ENCODE measurements around the gene IFT43.
A peak's percentile ranks its signal among the peaks of the same experiment; 100 is the strongest.

IFT43 gene

GRCh38 chr14:75979648-75980565 lies 5.7 kb upstream of the IFT43 start:
- Histone ChIP-seq H3K27ac (ENCODE audit: low read length) (no peak overlapping the region), H3K9me3 (ENCODE audit: control insufficient read depth, insufficient read depth, low read length) (no peaks in the 10 kb centered on the region), H3K36me3 (ENCODE audit: control insufficient read depth, insufficient read depth, low read length) (no peaks in the 10 kb centered on the region), H3K4me1 (ENCODE audit: control insufficient read depth, insufficient read depth, low read length) (peaks cover 4% of the 10 kb centered on the region; the same call in 1 of the 2 replicates), H3K4me3 (ENCODE audit: low read length) (no peak overlapping the region), H3K27me3 (ENCODE audit: control insufficient read depth, insufficient read depth, low read length) (0 out of 2 replicates have a peak, but pooled peaks cover 1% of the 10 kb centered on the region)
- WGBS (ENCODE audit: insufficient coverage, insufficient read length), result no CpG with 5 or more reads among the region's 27 CpGs
- no peak for DNase-seq (ENCODE audit: low read depth, low spot score)

- no CpG with 5 or more reads among the region's 8 CpGs for WGBS (ENCODE audit: insufficient coverage, insufficient read length)
- H3K4me1 ChIP-seq (ENCODE audit: control insufficient read depth, insufficient read depth, low read length), result peaks cover 5% of the 10 kb centered on the region; the same call in 1 of the 2 replicates
- no peak for DNase-seq (ENCODE audit: low read depth, low spot score)
- H3K4me3 ChIP-seq (ENCODE audit: low read length), result no peak overlapping the region
- no peaks in the 10 kb centered on the region for H3K36me3 ChIP-seq (ENCODE audit: control insufficient read depth, insufficient read depth, low read length)
- H3K9me3 ChIP-seq (ENCODE audit: control insufficient read depth, insufficient read depth, low read length), result no peaks in the 10 kb centered on the region
- H3K27ac ChIP-seq (ENCODE audit: low read length), result no peak overlapping the region
- H3K27me3 ChIP-seq (ENCODE audit: control insufficient read depth, insufficient read depth, low read length), result 0 out of 2 replicates have a peak, but pooled peaks cover 1% of the 10 kb centered on the region
Observed at GRCh38 chr14:75980856-75981255, 4.7 kb upstream of the IFT43 start.

GRCh38 chr14:75981426-75982265 lies 3.9 kb upstream of the IFT43 start, which contains the start of gene TGFB3:
TSS of gene TGFB3 (minus strand) at chr14:75981995. CDS start at chr14:75980893, 1,102 bp downstream.
- H3K4me1 ChIP-seq (ENCODE audit: control insufficient read depth, insufficient read depth, low read length), result peaks cover 4% of the 10 kb centered on the region; the same call in 1 of the 2 replicates
- peak within 1 kb of the TSS; percentile 74; the same call in 1 of the 2 replicates for H3K4me3 ChIP-seq (ENCODE audit: low read length)
- H3K27ac ChIP-seq (ENCODE audit: low read length), result no peak within 1 kb of the TSS
- no CpG with 5 or more reads among the region's 26 CpGs for WGBS (ENCODE audit: insufficient coverage, insufficient read length)
- no peaks in the 10 kb centered on the region for H3K9me3 ChIP-seq (ENCODE audit: control insufficient read depth, insufficient read depth, low read length)
- 0 out of 2 replicates have a peak, but pooled peaks cover 1% of the 10 kb centered on the region for H3K27me3 ChIP-seq (ENCODE audit: control insufficient read depth, insufficient read depth, low read length)
- no peaks in the 10 kb centered on the region for H3K36me3 ChIP-seq (ENCODE audit: control insufficient read depth, insufficient read depth, low read length)
- DNase-seq (ENCODE audit: low read depth, low spot score), result no peak

GRCh38 chr14:75982266-75983018 lies 3.1 kb upstream of the IFT43 start:
- Histone ChIP-seq H3K27ac (ENCODE audit: low read length) (no peak overlapping the region), H3K4me1 (ENCODE audit: control insufficient read depth, insufficient read depth, low read length) (peaks cover 4% of the 10 kb centered on the region; the same call in 1 of the 2 replicates), H3K9me3 (ENCODE audit: control insufficient read depth, insufficient read depth, low read length) (no peaks in the 10 kb centered on the region), H3K36me3 (ENCODE audit: control insufficient read depth, insufficient read depth, low read length) (no peaks in the 10 kb centered on the region), H3K27me3 (ENCODE audit: control insufficient read depth, insufficient read depth, low read length) (0 out of 2 replicates have a peak, but pooled peaks cover 1% of the 10 kb centered on the region), H3K4me3 (ENCODE audit: low read length) (peak overlapping the region; percentile 74; the same call in 1 of the 2 replicates)
- DNase-seq (ENCODE audit: low read depth, low spot score), result peak; percentile 63
- no CpG with 5 or more reads among the region's 77 CpGs for WGBS (ENCODE audit: insufficient coverage, insufficient read length)

- Histone ChIP-seq H3K4me1 (ENCODE audit: control insufficient read depth, insufficient read depth, low read length) (peaks cover 4% of the 10 kb centered on the region; the same call in 1 of the 2 replicates), H3K27ac (ENCODE audit: low read length) (no peak overlapping the region), H3K9me3 (ENCODE audit: control insufficient read depth, insufficient read depth, low read length) (no peaks in the 10 kb centered on the region), H3K4me3 (ENCODE audit: low read length) (peak overlapping the region; percentile 74; the same call in 1 of the 2 replicates), H3K36me3 (ENCODE audit: control insufficient read depth, insufficient read depth, low read length) (no peaks in the 10 kb centered on the region), H3K27me3 (ENCODE audit: control insufficient read depth, insufficient read depth, low read length) (0 out of 2 replicates have a peak, but pooled peaks cover 1% of the 10 kb centered on the region)
- DNase-seq (ENCODE audit: low read depth, low spot score), result no peak
- WGBS (ENCODE audit: insufficient coverage, insufficient read length), result no CpG with 5 or more reads among the region's 7 CpGs
Observed at GRCh38 chr14:75983019-75983358, 2.6 kb upstream of the IFT43 start.

- Histone ChIP-seq H3K4me3 (ENCODE audit: low read length) (no peak overlapping the region), H3K36me3 (ENCODE audit: control insufficient read depth, insufficient read depth, low read length) (0 out of 2 replicates have a peak, but pooled peaks cover under 1% of the 10 kb centered on the region), H3K4me1 (ENCODE audit: control insufficient read depth, insufficient read depth, low read length) (peaks cover 4% of the 10 kb centered on the region; the same call in 1 of the 2 replicates), H3K27ac (ENCODE audit: low read length) (no peak overlapping the region), H3K9me3 (ENCODE audit: control insufficient read depth, insufficient read depth, low read length) (no peaks in the 10 kb centered on the region), H3K27me3 (ENCODE audit: control insufficient read depth, insufficient read depth, low read length) (0 out of 2 replicates have a peak, but pooled peaks cover 1% of the 10 kb centered on the region)
- WGBS (ENCODE audit: insufficient coverage, insufficient read length), result no CpG with 5 or more reads among the region's 2 CpGs
- no peak for DNase-seq (ENCODE audit: low read depth, low spot score)
Observed at GRCh38 chr14:75984674-75985073, 889 bp upstream of the IFT43 start.

GRCh38 chr14:75986439-75986765 lies 839 bp downstream of the IFT43 start:
- Histone ChIP-seq H3K9me3 (ENCODE audit: control insufficient read depth, insufficient read depth, low read length) (no peaks in the 10 kb centered on the region), H3K27me3 (ENCODE audit: control insufficient read depth, insufficient read depth, low read length) (no peaks in the 10 kb centered on the region), H3K4me1 (ENCODE audit: control insufficient read depth, insufficient read depth, low read length) (peaks cover 3% of the 10 kb centered on the region; the same call in 1 of the 2 replicates), H3K4me3 (ENCODE audit: low read length) (peak overlapping the region; percentile 100; the same call in 1 of the 2 replicates), H3K27ac (ENCODE audit: low read length) (no peak overlapping the region), H3K36me3 (ENCODE audit: control insufficient read depth, insufficient read depth, low read length) (0 out of 2 replicates have a peak, but pooled peaks cover 4% of the 10 kb centered on the region)
- DNase-seq (ENCODE audit: low read depth, low spot score), result no peak
- WGBS (ENCODE audit: insufficient coverage, insufficient read length), result no CpG with 5 or more reads among the region's 6 CpGs

- H3K4me3 ChIP-seq (ENCODE audit: low read length), result no peak overlapping the region
- no peaks in the 10 kb centered on the region for H3K27me3 ChIP-seq (ENCODE audit: control insufficient read depth, insufficient read depth, low read length)
- H3K4me1 ChIP-seq (ENCODE audit: control insufficient read depth, insufficient read depth, low read length), result peaks cover 3% of the 10 kb centered on the region; the same call in 1 of the 2 replicates
- no peak overlapping the region for H3K27ac ChIP-seq (ENCODE audit: low read length)
- no CpG with 5 or more reads among the region's 3 CpGs for WGBS (ENCODE audit: insufficient coverage, insufficient read length)
- 0 out of 2 replicates have a peak, but pooled peaks cover 4% of the 10 kb centered on the region for H3K36me3 ChIP-seq (ENCODE audit: control insufficient read depth, insufficient read depth, low read length)
- H3K9me3 ChIP-seq (ENCODE audit: control insufficient read depth, insufficient read depth, low read length), result no peaks in the 10 kb centered on the region
- DNase-seq (ENCODE audit: low read depth, low spot score), result no peak
Observed at GRCh38 chr14:75987201-75987970, 1.8 kb downstream of the IFT43 start.

GRCh38 chr14:75989134-75989533 lies 3.6 kb downstream of the IFT43 start:
- no peaks in the 10 kb centered on the region for H3K9me3 ChIP-seq (ENCODE audit: control insufficient read depth, insufficient read depth, low read length)
- no peaks in the 10 kb centered on the region for H3K27me3 ChIP-seq (ENCODE audit: control insufficient read depth, insufficient read depth, low read length)
- H3K4me1 ChIP-seq (ENCODE audit: control insufficient read depth, insufficient read depth, low read length), result peaks cover 3% of the 10 kb centered on the region; the same call in 1 of the 2 replicates
- 0 out of 2 replicates have a peak, but pooled peaks cover 4% of the 10 kb centered on the region for H3K36me3 ChIP-seq (ENCODE audit: control insufficient read depth, insufficient read depth, low read length)
- no peak for DNase-seq (ENCODE audit: low read depth, low spot score)
- no peak overlapping the region for H3K4me3 ChIP-seq (ENCODE audit: low read length)
- WGBS (ENCODE audit: insufficient coverage, insufficient read length), result no CpG with 5 or more reads among the region's 6 CpGs
- H3K27ac ChIP-seq (ENCODE audit: low read length), result no peak overlapping the region

Data from iPS DF 6.9 (cell line).